K562 (cell line): Measurements from ENCODE around the gene LAMTOR4. TPM values are rescaled to one million over a fixed set of nuclear protein-coding genes. Genes with fewer than 3 reads are reported as not detected.

Experiments used
- ARNT ChIP-seq, 2 experiments: fragments of 450-650 bp; IDR thresholded peaks; 2 replicates each; pipeline ENCODE4 v1.6.1; 2016; ENCODE audit warnings: mild to moderate bottlenecking in 1 of 2
- BCLAF1 ChIP-seq, 2 experiments: fragments of 450-650 bp in 1 of 2; IDR thresholded peaks; 2 replicates each; pipeline ENCODE4 v1.6.1; 2011 to 2017; ENCODE audit warnings: low read depth in 2 of 2, antibody characterized with exemption in 1 of 2, borderline replicate concordance in 1 of 2, low read length in 1 of 2, mild to moderate bottlenecking in 1 of 2, mixed read lengths in 1 of 2; ENCODE audit not compliant: control insufficient read depth in 1 of 2
- E2F3 ChIP-seq: fragments of 250-450 bp; sonication (Bioruptor Pico); IDR thresholded peaks from 2 replicates; pipeline ENCODE4 v1.4.0; 2020; ENCODE audit warnings: mild to moderate bottlenecking
- GTF2E2 ChIP-seq: fragments of 200-800 bp; sonication (Bioruptor generic); IDR thresholded peaks from 2 replicates; pipeline ENCODE4 v1.6.1; 2016; ENCODE audit warnings: missing genetic modification characterization, missing compliant biosample characterization
- HDAC3 ChIP-seq: fragments of 450-650 bp; IDR thresholded peaks from 2 replicates; pipeline ENCODE4 v1.6.1; 2018; ENCODE audit warnings: borderline replicate concordance, mild to moderate bottlenecking, moderate library complexity; ENCODE audit not compliant: partially characterized antibody
- ID3 ChIP-seq, 2 experiments: fragments of 250-450 bp in 1 of 2; fragments of 450-650 bp in 1 of 2; sonication (Bioruptor Pico) in 1 of 2; IDR thresholded peaks; 2 replicates each; pipeline versions ENCODE4 v1.6.1 to v1.8.0; 2016 to 2021; ENCODE audit warnings: mild to moderate bottlenecking in 2 of 2, moderate library complexity in 2 of 2, missing compliant biosample characterization in 1 of 2, missing genetic modification characterization in 1 of 2
- LEF1 ChIP-seq: fragments of 450-650 bp; IDR thresholded peaks from 2 replicates; pipeline ENCODE4 v1.6.1; 2016; ENCODE audit warnings: mild to moderate bottlenecking
- MEF2A ChIP-seq: IDR thresholded peaks from 2 replicates; pipeline ENCODE4 v1.6.1; 2011; ENCODE audit warnings: low read depth, mild to moderate bottlenecking, low read length, moderate library complexity; ENCODE audit not compliant: control insufficient read depth
- MNT ChIP-seq, 2 experiments: fragments of 450-650 bp; conservative IDR thresholded peaks; 2 replicates each; pipeline ENCODE4 v1.6.1; 2017; ENCODE audit warnings: mild to moderate bottlenecking in 2 of 2, moderate library complexity in 2 of 2
- NBN ChIP-seq: fragments of 450-650 bp; IDR thresholded peaks from 2 replicates; pipeline ENCODE4 v1.6.1; 2016; ENCODE audit warnings: low read depth, mild to moderate bottlenecking
- NR2F6 ChIP-seq: fragments of 450-650 bp; formaldehyde crosslinking; IDR thresholded peaks from 2 replicates; pipeline ENCODE4 v1.4.0; 2020; ENCODE audit warnings: mild to moderate bottlenecking
- NR3C1 ChIP-seq: sonication (generic); formaldehyde crosslinking; IDR thresholded peaks from 2 replicates; pipeline ENCODE4 v1.8.1; 2022; ENCODE audit warnings: missing genetic modification reagents
- OTX1 ChIP-seq: fragments of 450-650 bp; formaldehyde crosslinking; IDR thresholded peaks from 2 replicates; pipeline ENCODE4 v1.4.0; 2022; ENCODE audit warnings: mild to moderate bottlenecking
- RHOXF2B ChIP-seq: fragments of 250-450 bp; sonication (Bioruptor Pico); conservative IDR thresholded peaks from 2 replicates; pipeline ENCODE4 v1.5.1; 2021
- ZFP30 ChIP-seq: fragments of 250-450 bp; sonication (Bioruptor Pico); IDR thresholded peaks from 2 replicates; pipeline ENCODE4 v1.8.0; 2022; ENCODE audit warnings: moderate library complexity, mild to moderate bottlenecking, inconsistent platforms, borderline replicate concordance
- ZNF277 ChIP-seq: fragments of 250-450 bp; sonication (Bioruptor Pico); IDR thresholded peaks from 2 replicates; pipeline ENCODE4 v1.8.0; 2022; ENCODE audit warnings: inconsistent platforms, mild to moderate bottlenecking, moderate library complexity, borderline replicate concordance
- polyA plus RNA-seq, 8 experiments: library from polyadenylated mRNA; depleted of rRNA in 4 of 8; stranded (reverse) in 5 of 8; unstranded in 3 of 8; fragments of >200 nt; fragmentation: Nextera tagmentation in 2 of 8; fragmentation: Illumina TruSeq in 1 of 8; extraction: Ambion mirVana in 2 of 8; extraction: Trizol in 1 of 8; gene quantifications; 2 replicates each; pipeline versions ENCODE4 v1.2.1 to v1.2.3, GENCODE V29; 2011 to 2014; ENCODE audit warnings: inconsistent platforms in 1 of 8, missing spikeins in 1 of 8
- total RNA-seq, 7 experiments: library from RNA; depleted of rRNA in 6 of 7; stranded (reverse); fragments of >200 nt in 6 of 7; fragmentation: Illumina TruSeq in 2 of 7; extraction: Trizol in 2 of 7; gene quantifications; 2 replicates each; pipeline versions ENCODE4 v1.2.1 to v1.2.3, GENCODE V29; 2011 to 2021; ENCODE audit warnings: low replicate concordance in 1 of 7
- TF ChIP-seq, protein P1 (sequence below): fragments of 450-650 bp; IDR thresholded peaks from 2 replicates; pipeline ENCODE4 v1.6.1; 2017; ENCODE audit warnings: antibody characterized with exemption
- TF ChIP-seq, protein P2 (sequence below), 3 experiments: fragments of 200-800 bp in 1 of 3; sonication (Bioruptor generic) in 1 of 3; sonication (generic) in 1 of 3; formaldehyde crosslinking in 1 of 3; IDR thresholded peaks; 2 replicates each; pipeline versions ENCODE4 v1.6.1 to v1.8.0; 2016 to 2022; ENCODE audit warnings: mild to moderate bottlenecking in 2 of 3, missing compliant biosample characterization in 2 of 3, missing genetic modification characterization in 2 of 3, missing genetic modification reagents in 1 of 3

LAMTOR4 gene
- total and polyA plus RNA-seq, 9 of the 15 experiments (the other 6 are each of a cell fraction or from before 2014, with no cell fraction given): 79.6 to 314 (median 195) TPM

GRCh38 chr7:100132697-100133151 lies 16.0 kb upstream of the LAMTOR4 start (continued):
- TF ChIP-seq, protein P1, sequence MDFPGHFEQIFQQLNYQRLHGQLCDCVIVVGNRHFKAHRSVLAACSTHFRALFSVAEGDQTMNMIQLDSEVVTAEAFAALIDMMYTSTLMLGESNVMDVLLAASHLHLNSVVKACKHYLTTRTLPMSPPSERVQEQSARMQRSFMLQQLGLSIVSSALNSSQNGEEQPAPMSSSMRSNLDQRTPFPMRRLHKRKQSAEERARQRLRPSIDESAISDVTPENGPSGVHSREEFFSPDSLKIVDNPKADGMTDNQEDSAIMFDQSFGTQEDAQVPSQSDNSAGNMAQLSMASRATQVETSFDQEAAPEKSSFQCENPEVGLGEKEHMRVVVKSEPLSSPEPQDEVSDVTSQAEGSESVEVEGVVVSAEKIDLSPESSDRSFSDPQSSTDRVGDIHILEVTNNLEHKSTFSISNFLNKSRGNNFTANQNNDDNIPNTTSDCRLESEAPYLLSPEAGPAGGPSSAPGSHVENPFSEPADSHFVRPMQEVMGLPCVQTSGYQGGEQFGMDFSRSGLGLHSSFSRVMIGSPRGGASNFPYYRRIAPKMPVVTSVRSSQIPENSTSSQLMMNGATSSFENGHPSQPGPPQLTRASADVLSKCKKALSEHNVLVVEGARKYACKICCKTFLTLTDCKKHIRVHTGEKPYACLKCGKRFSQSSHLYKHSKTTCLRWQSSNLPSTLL: no peak
- TF ChIP-seq ZFP30 (CRISPR knock-in tag) (no peak), NBN (peak; percentile 41; the same call in 1 of the 2 replicates), NR2F6 (no peak), ARNT (IDR thresholded peaks at IDR 0.05) (no peak), BCLAF1 (IDR thresholded peaks at IDR 0.05; ENCODE audit: borderline replicate concordance in 1 of 2, control insufficient read depth in 1 of 2, low read depth in 2 of 2, low read length in 1 of 2) (no peak), ZNF277 (CRISPR knock-in tag) (no peak), OTX1 (CRISPR knock-in tag) (peak; percentile 84; the same call in 1 of the 2 replicates), NR3C1 (CRISPR knock-in tag) (no peak), LEF1 (no peak), GTF2E2 (tag) (no peak), E2F3 (CRISPR knock-in tag) (0 out of 2 replicates have a peak, but pooled peaks have one; percentile 7), HDAC3 (no peak), ID3 (CRISPR knock-in tag; IDR thresholded peaks at IDR 0.05) (no peak), ID3 (tag; IDR thresholded peaks at IDR 0.05) (no peak), MEF2A (no peak), MNT (conservative IDR thresholded peaks at IDR 0.05) (no peak), RHOXF2B (CRISPR knock-in tag) (no peak)
- TF ChIP-seq, protein P2, sequence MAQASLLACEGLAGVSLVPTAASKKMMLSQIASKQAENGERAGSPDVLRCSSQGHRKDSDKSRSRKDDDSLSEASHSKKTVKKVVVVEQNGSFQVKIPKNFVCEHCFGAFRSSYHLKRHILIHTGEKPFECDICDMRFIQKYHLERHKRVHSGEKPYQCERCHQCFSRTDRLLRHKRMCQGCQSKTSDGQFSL (CRISPR knock-in tag; IDR thresholded peaks at IDR 0.05): no peak
- TF ChIP-seq, protein P2 (tag; IDR thresholded peaks at IDR 0.05): no peak
